HEK293T (cell line): ENCODE measurements around the gene ZNF552.

Experiments
- ARNT ChIP-seq: fragments of 450-650 bp; IDR thresholded peaks from 2 replicates; pipeline ENCODE4 v1.6.1; 2017; ENCODE audit warnings: mild to moderate bottlenecking
- BHLHE40 ChIP-seq: fragments of 450-650 bp; IDR thresholded peaks from 2 replicates; pipeline ENCODE4 v1.6.1; 2016; ENCODE audit warnings: mild to moderate bottlenecking, moderate library complexity, borderline replicate concordance
- CTBP1 ChIP-seq: fragments of 450-650 bp; IDR thresholded peaks from 2 replicates; pipeline ENCODE4 v1.6.1; 2016; ENCODE audit warnings: borderline replicate concordance
- FOXK2 ChIP-seq: fragments of 450-650 bp; IDR thresholded peaks from 2 replicates; pipeline ENCODE4 v1.6.1; 2016; ENCODE audit warnings: mild to moderate bottlenecking
- L3MBTL2 ChIP-seq: fragments of 450-650 bp; conservative IDR thresholded peaks from 2 replicates; pipeline ENCODE4 v1.6.1; 2016; ENCODE audit warnings: mild to moderate bottlenecking
- LEF1 ChIP-seq: fragments of 450-650 bp; IDR thresholded peaks from 2 replicates; pipeline ENCODE4 v1.6.1; 2017; ENCODE audit warnings: mild to moderate bottlenecking, borderline replicate concordance
- SP1 ChIP-seq: fragments of 450-650 bp; IDR thresholded peaks from 2 replicates; pipeline ENCODE4 v1.6.1; 2017
- TARDBP ChIP-seq: fragments of 450-650 bp; IDR thresholded peaks from 2 replicates; pipeline ENCODE4 v1.6.1; 2016

- TF ChIP-seq SP1 (no peak), TARDBP (no peak), CTBP1 (no peak), ARNT (no peak), BHLHE40 (no peak), FOXK2 (no peak), L3MBTL2 (no peak), LEF1 (no peak)
Observed at GRCh38 chr19:57841122-57841763, 26.5 kb upstream of the ZNF552 start.
